Testis (tissue), 2 donors: ENCODE results near the gene SNPH.

Experiments
- CTCF ChIP-seq, 3 experiments: fragments of 450-650 bp in 2 of 3; fragments of 200-600 bp in 1 of 3; sonication (generic) in 1 of 3; IDR thresholded peaks; one replicate each; pipeline ENCODE4 v1.5.1; 2016 to 2019; ENCODE audit warnings: antibody characterized with exemption in 3 of 3, mild to moderate bottlenecking in 2 of 3, moderate library complexity in 1 of 3
- POLR2A ChIP-seq: fragments of 450-650 bp; IDR thresholded peaks from one replicate; pipeline ENCODE4 v1.6.1; 2017; ENCODE audit warnings: antibody characterized with exemption, mild to moderate bottlenecking, moderate library complexity

- TF ChIP-seq CTCF (IDR thresholded peaks at IDR 0.05) (no peak), POLR2A (no peak)
Observed at GRCh38 chr20:1225263-1225782, 40.8 kb upstream of the SNPH start.
